Inflammatory macrophage treated with lipopolysaccharide for 1 hour (primary cell): ENCODE data around the gene GNAL.

ENCODE experiments used
- DNase-seq, 2 donors: peaks; one replicate each; pipeline ENCODE4 v3.0.0-alpha.2; 2020 to 2022

GNAL gene

DNA sequence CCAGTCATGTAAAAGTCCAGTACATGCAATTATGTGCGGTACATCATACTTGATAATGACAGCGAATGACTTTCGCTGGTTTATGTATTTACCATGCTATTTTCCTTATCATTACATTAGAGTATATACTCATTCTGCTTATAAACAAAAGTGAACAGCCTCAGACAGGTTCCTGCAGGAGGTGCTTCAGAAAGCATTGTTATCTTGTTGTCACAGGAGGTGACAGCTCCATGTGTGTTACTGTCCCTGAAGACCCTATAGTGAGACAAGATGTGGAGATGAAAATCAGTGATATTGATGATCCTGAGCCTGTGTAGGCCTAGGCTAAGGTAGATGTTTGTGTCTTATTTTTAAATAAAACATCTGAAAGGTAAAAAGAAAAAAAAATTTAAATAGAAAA lies 234.4 kb downstream of the GNAL start:
- DNase-seq = no peak

GRCh38 chr18:11925800-11926481 lies 236.9 kb downstream of the GNAL start:
- no peak for DNase-seq

DNA sequence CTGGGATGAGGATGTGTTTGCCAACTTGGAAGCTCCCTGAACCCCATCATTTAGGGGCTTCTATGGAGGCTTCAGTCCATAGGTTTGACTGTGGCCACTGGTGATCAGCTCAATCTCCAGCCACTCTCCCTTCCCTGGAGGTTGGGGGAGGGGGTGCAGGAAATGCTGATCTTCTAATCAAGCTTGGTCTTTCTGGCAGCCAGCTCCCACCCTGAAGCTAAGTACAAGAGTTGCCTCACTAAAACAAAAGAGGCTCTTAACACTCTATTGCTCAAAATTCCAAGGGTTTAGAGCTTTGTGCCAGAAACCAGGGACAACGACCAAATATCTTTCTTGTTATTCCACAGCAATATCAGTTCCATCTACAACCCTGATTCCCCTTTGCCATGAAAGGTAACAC lies 238.4 kb downstream of the GNAL start:
- DNase-seq = no peak

DNA sequence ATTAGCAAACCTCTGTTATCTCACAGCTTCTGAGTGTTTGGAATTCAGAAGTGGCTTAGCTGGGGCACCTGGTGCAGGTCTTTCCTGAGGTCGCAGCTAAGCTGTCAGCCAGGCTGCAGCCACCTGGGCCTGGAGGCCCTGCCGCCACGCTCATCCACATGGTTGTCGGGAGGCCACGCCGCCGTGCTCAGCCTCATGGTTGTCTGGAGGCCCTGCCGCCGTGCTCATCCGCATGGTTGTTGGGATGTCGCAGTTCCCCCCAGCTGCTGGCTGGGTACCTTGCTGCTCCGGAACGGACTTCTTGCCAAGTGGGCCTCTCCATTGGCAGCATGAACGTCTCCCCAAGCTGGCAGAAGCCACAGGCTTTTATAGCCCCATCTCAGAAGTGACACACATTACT lies 243.3 kb downstream of the GNAL start:
- DNase-seq = no peak
